ENCODE results near the gene GRB10.

Gene GRB10
- total RNA-seq = 5.3 to 9.6 reads per million in 2 donors

- no peak for DNase-seq
Observed at GRCh38 chr7:50782375-50783208, at the start of gene GRB10. TSS of gene GRB10 (minus strand) at chr7:50782896. CDS start at chr7:50732322, 50,574 bp downstream.

GRCh38 chr7:50828801-50829200, 46.1 kb upstream of the GRB10 start:
- DNase-seq = no peak

- DNase-seq = no peak
Observed at GRCh38 chr7:50828116-50828515, 45.4 kb upstream of the GRB10 start.

GRCh38 chr7:50827281-50827680, 44.6 kb upstream of the GRB10 start:
- DNase-seq = no peak

GRCh38 chr7:50826371-50827172, 43.9 kb upstream of the GRB10 start:
- DNase-seq = no peak

DNA sequence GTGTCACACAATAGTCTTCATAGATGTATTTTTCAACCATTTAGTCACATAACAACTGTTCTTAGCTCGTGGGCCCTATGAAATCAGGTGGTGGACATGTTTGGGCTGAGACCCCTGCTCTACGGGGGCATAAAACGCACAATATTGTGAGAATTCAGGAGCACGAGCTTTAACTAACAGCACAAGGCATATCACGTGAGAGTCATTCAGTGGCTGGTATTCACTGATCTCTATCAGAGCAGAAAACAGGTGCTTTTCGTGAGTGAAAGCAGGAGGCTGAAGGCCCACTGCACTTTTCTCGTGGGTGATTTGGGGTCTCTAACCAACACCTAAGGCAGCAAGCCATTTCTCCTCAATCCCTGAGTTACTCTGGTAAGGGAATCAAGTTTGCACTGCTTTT, 42.8 kb upstream of the GRB10 start:
- no peak for DNase-seq

DNA sequence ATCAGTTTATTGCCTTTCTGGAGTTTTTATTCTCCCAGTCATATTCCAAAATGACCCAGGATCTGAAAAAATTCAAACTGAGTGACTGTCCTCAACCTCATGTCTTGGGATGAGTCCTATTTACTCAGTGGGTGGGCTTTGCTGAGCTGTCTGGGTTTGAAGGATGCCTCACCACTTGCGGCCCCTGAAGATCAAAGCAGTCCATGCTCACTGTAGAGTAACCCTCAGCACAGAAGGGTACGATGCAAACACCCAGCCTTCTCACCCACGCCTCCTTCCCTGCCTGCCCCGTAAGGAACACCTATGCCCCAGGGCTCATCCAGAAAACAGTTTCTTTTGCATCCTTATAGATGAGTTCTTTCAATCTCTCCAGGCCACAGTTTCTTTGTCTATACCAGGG, 42.2 kb upstream of the GRB10 start:
- no peak for DNase-seq

DNA sequence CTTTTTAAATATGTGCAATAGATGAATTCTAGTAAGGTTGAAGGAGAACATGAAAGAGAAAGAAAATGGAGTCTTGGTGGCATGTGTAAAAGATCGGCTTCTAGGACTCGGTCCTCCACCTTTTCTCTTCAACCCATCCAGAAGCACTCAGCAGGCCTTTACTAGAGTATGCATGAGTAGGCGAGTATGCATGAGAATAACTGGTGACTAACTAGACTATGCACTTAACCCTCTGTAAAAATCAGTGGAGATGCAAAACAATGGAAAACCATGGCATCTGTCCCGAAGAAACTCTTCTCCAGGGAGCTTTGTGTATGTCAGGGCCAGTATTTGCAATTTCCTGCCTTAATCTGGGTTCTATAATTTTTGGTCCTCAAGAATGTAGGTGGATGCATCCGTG, 40.0 kb upstream of the GRB10 start:
- no peak for DNase-seq

DNA sequence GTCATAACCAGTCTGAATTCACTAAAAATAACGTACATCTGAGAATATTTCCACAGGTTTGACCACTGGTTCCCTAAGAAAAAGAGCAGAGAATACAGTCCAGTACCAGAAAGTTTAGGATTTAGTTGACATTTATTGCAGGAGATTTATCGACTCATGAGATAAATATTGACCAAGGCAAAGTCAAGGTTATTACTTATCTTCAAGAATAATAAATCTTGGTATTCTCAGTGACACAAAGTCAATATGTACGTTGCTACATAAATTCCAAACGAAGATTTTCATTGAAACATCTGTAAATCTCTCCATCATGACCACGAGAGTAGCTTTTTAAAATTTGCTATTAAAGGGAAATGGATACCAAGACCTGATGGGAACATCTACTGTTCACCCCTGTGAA, 39.4 kb upstream of the GRB10 start:
- no peak for DNase-seq

DNA sequence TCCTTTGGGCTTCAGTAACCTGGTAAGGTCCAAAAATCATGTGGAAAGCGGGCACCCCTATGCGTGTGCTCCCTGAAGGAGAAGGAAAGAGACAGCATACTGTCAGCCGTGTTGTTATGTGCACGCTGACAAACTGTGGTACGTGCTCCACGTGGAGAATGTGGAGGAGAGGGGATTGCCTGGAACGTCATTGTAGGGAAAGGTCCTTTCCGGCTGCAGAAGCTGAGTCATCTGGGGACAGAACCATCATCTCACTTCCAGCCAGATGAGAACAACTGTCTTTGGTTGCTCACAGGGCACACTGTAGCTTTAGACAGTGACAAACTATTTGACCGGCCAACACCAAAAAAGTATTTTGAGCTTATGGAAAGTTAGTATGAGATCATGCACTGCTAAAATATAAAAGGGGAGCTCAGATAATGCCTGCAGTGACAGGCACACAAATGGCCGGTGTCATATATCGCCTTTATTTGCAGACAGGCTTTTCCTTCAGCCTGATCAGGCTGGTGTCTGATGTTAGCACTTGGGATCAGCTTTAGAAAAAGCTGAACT, 38.8 kb upstream of the GRB10 start:
- DNase-seq = no peak

- no peak for DNase-seq
Observed at GRCh38 chr7:50818324-50818723, 35.6 kb upstream of the GRB10 start.

DNA sequence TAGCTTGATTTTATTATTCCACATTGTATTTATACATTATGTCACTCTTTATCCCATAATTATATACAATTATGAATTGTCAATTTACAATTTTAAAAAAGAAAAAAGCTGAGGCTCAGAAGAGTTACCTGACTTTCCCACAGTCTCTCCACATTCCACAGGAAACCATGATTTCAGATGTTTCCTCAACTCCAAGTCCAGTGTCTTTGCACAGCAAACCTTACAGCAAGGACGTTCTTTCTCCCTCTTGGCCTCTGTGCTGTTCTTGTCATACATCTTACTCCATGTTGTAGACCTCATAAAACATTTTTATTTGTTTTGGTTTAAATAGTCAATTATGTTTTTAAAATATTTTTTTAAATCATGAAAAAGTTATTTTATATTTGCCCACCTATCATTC, 34.9 kb upstream of the GRB10 start:
- no peak for DNase-seq

- DNase-seq = no peak
Observed at GRCh38 chr7:50815138-50815537, 32.4 kb upstream of the GRB10 start.

- DNase-seq = no peak
Observed at GRCh38 chr7:50814166-50814565, 31.5 kb upstream of the GRB10 start.

GRCh38 chr7:50812841-50813475, 30.3 kb upstream of the GRB10 start:
- no peak for DNase-seq

DNA sequence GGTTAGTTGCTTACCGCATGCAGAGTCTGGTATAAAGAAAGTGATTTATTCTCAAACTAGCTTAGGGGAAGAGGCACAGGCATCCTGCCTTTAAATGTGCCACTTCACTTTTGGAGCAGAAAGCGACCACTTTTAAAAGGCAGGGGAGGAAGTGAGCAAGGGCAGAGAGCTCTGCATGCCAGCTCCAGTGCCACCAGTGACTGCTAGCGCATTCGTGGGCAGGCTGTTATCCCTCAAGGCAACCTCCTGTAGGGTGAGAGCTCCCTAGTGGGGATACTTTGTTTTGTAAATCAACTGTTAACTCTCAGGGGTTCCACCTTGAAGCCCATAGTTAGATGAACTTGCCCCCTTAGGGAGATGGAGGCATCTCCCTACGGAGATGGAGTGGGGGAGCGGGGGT, 29.4 kb upstream of the GRB10 start:
- no peak for DNase-seq

DNA sequence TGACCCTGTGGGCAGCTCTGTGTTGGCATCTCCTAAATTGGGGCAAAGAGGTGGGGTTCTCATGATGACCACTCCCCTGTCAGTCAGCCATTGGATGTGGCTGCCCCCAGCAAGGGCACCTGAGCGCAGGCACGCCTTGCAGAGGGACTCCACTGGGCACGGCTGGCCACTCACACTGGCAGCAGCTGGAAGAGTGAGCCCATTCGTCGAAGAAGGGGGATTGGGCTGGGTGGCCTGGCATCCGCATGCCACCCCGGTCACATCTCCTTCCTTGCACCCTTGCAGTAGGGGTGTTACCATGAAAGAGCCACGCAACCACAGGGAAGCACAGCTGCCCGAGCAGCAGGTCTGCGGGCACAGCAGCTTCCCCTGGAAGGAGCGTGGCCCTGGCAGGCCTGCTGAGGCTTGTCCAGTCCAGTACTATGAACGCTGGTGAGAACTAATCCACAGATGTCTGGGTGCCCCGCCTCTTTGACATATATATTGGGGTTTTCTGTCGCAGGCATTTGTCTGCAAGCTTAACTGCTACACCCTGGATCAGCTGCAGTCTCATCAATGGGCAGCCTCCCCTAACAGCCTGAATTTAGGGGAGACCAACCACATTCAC, 25.7 kb upstream of the GRB10 start:
- no peak for DNase-seq

DNA sequence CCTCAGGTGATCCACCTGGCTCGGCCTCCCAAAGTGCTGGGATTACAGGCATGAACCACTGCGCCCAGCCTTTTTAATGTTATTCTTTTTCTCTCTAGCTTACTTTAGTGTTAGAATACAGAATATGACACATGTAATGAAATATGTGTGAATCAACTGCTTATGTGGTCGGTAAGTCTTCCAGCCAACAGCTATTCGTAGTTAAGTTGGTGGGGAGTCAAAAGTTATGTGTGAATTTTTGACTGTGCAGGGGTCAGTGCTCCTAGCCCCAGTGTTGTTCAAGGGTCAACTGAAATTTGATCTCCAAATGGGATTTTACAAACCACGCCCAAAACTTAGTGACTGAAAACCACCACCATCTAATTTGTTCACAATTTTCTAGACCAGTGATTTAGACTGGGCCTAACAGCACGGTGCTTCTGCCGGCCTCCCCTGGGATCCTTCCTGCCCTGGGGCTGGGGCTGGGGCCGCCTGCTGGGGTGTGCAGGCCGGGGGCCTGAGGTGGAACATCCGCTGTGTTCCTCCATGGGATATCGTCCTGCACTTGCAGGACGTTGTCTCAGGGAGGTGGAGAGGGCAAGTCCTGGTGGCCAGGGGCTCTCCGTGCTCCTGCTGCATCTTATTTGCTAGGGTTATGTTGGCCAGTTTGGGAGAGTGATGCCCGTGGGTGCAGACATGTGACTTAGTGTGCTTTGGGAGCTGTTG, 24.5 kb upstream of the GRB10 start:
- DNase-seq = no peak

GRCh38 chr7:50806143-50806542, 23.4 kb upstream of the GRB10 start:
- no peak for DNase-seq

GRCh38 chr7:50805447-50806125, 22.9 kb upstream of the GRB10 start:
- DNase-seq = no peak

Data from activated gamma-delta T cell (primary cell).